GM12801 (cell line): ENCODE measurements around the gene CTNNBL1.

Source experiments
- CTCF ChIP-seq: IDR thresholded peaks from one replicate; pipeline ENCODE4 v1.5.1; 2011; ENCODE audit warnings: control low read depth; ENCODE audit not compliant: insufficient read length; ENCODE audit errors: extremely low read depth

CTNNBL1 gene

GRCh38 chr20:37693635-37694626 is at the start of gene CTNNBL1:
TSS of gene CTNNBL1 (plus strand) at chr20:37694030. CDS start at chr20:37694123, 93 bp downstream.
- no peak for TF ChIP-seq CTCF

- no peak for TF ChIP-seq CTCF
Measured at GRCh38 chr20:37644605-37645004, 49.2 kb upstream of the CTNNBL1 start.

- no peak for TF ChIP-seq CTCF
Measured at GRCh38 chr20:37647946-37648345, 45.9 kb upstream of the CTNNBL1 start.

GRCh38 chr20:37649017-37649416 is 44.8 kb upstream of the CTNNBL1 start:
- no peak for TF ChIP-seq CTCF

- TF ChIP-seq CTCF: no peak
Measured at GRCh38 chr20:37649676-37650370, 44.0 kb upstream of the CTNNBL1 start.

- TF ChIP-seq CTCF: no peak
Measured at GRCh38 chr20:37650661-37651060, 43.2 kb upstream of the CTNNBL1 start.

GRCh38 chr20:37651932-37652331 is 41.9 kb upstream of the CTNNBL1 start:
- no peak for TF ChIP-seq CTCF
